HCT116 (cell line): ENCODE measurements around the gene FIZ1. TPM values are rescaled to one million over a fixed set of nuclear protein-coding genes. Genes with fewer than 3 reads are reported as not detected.

ENCODE experiments used
- ATAC-seq: fragments of 200-7000 bp; cut with Tn5 transposase; 2 replicates; pipeline ENCODE4 v1.9.1; 2020; ENCODE audit warnings: mild to moderate bottlenecking, moderate library complexity
- BruUV-seq: library from RNA; stranded (reverse); fragments of 400-500 nt; replicated peaks from 2 replicates; lab custom pipeline; 2021; lab: Mats Ljungman, UMichigan
- CTCF ChIA-PET: fragments of 300-600 bp; sonication (Branson Sonifier 250); formaldehyde crosslinking; loops from one replicate; lab custom pipeline; 2021; ENCODE audit warnings: antibody characterized with exemption; lab: Charles Lee
- POLR2A ChIA-PET: fragments of 300-600, 350-600 bp; sonication (Branson Sonifier 250); formaldehyde crosslinking; loops from one replicate; lab custom pipeline; 2021; ENCODE audit warnings: antibody characterized with exemption; lab: Charles Lee
- RAD21 ChIA-PET, 2 experiments: fragments of 300-600 bp; sonication (Branson Sonifier 250); formaldehyde crosslinking; loops; one replicate each; lab custom pipeline; 2023; ENCODE audit warnings: low total read pairs in 2 of 2; ENCODE audit not compliant: uncharacterized antibody in 2 of 2, unreplicated experiment in 2 of 2, low non-redundant PET in 1 of 2; lab: Charles Lee
- DNase-seq: peaks from one replicate; pipeline ENCODE4 v3.0.0-alpha.2; 2010; ENCODE audit warnings: low read depth, low spot score
- H2AFZ ChIP-seq: fragments of 200-600 bp; shearing (Covaris generic), sonication (generic); 2 replicates; pipeline ENCODE4 v1.6.1; 2017; ENCODE audit warnings: low read depth, mixed run types, mixed read lengths, antibody characterized with exemption, low read length; ENCODE audit not compliant: poor library complexity, severe bottlenecking
- H3K27ac ChIP-seq: 2 replicates; pipeline ENCODE4 v1.5.1; 2012; ENCODE audit warnings: low read depth, low read length
- H3K27me3 ChIP-seq: fragments of 200-600 bp; sonication (generic); 2 replicates; pipeline ENCODE4 v1.6.1; 2016; ENCODE audit warnings: mixed run types, low read length, mixed read lengths; ENCODE audit not compliant: insufficient read depth
- H3K36me3 ChIP-seq, 2 experiments: fragments of 200-500 bp in 1 of 2; fragments of 200-600 bp in 1 of 2; sonication (Bioruptor generic) in 1 of 2; sonication (generic) in 1 of 2; 2 replicates each; pipeline versions ENCODE4 v1.5.1 to v1.6.1; 2014 to 2016; ENCODE audit warnings: low read length in 2 of 2, inconsistent platforms in 1 of 2, mixed read lengths in 1 of 2, mixed run types in 1 of 2; ENCODE audit not compliant: insufficient read depth in 2 of 2, control insufficient read depth in 1 of 2
- H3K4me1 ChIP-seq, 2 experiments: fragments of 200-600 bp in 1 of 2; sonication (generic) in 1 of 2; 2 replicates each; pipeline versions ENCODE4 v1.5.1 to v1.6.1; 2012 to 2017; ENCODE audit warnings: low read length in 2 of 2, inconsistent platforms in 1 of 2, mild to moderate bottlenecking in 1 of 2, mixed read lengths in 1 of 2, mixed run types in 1 of 2, moderate library complexity in 1 of 2; ENCODE audit not compliant: insufficient read depth in 2 of 2, control insufficient read depth in 1 of 2
- H3K4me2 ChIP-seq: fragments of 200-600 bp; sonication (generic); 2 replicates; pipeline ENCODE4 v1.6.1; 2017; ENCODE audit warnings: mixed run types, low read length, mixed read lengths
- H3K4me3 ChIP-seq, 2 experiments: fragments of 200-600 bp in 1 of 2; sonication (generic) in 1 of 2; replicated peaks in 1 of 2; 2 replicates each; pipeline ENCODE4 v1.5.1; 2011 to 2016; ENCODE audit warnings: low read length in 2 of 2, control low read depth in 1 of 2, low read depth in 1 of 2, mild to moderate bottlenecking in 1 of 2, mixed read lengths in 1 of 2, mixed run types in 1 of 2
- H3K79me2 ChIP-seq: fragments of 200-600 bp; sonication (generic); 2 replicates; pipeline ENCODE4 v1.6.1; 2017; ENCODE audit warnings: mild to moderate bottlenecking, mixed run types, low read length, moderate library complexity, mixed read lengths; ENCODE audit not compliant: insufficient read depth
- H3K9ac ChIP-seq: fragments of 200-600 bp; sonication (generic); 2 replicates; pipeline ENCODE4 v1.6.1; 2016; ENCODE audit warnings: low read length, mixed read lengths
- H3K9me2 ChIP-seq: fragments of 200-600 bp; sonication (generic), shearing (Covaris generic); 2 replicates; pipeline ENCODE4 v1.6.1; 2017; ENCODE audit warnings: mixed run types, mild to moderate bottlenecking, moderate library complexity; ENCODE audit not compliant: insufficient read depth
- H3K9me3 ChIP-seq, 2 experiments: fragments of 200-500 bp in 1 of 2; fragments of 200-600 bp in 1 of 2; sonication (Bioruptor generic) in 1 of 2; sonication (generic) in 1 of 2; 2 replicates each; pipeline ENCODE4 v1.6.1; 2014 to 2017; ENCODE audit warnings: low read length in 2 of 2, mixed read lengths in 2 of 2, inconsistent platforms in 1 of 2, low read depth in 1 of 2, mild to moderate bottlenecking in 1 of 2, mixed run types in 1 of 2, moderate library complexity in 1 of 2; ENCODE audit not compliant: control insufficient read depth in 1 of 2, insufficient read depth in 1 of 2
- H4K20me1 ChIP-seq: fragments of 200-600 bp; sonication (generic), shearing (Covaris generic); 2 replicates; pipeline ENCODE4 v1.6.1; 2017; ENCODE audit warnings: mixed run types, mild to moderate bottlenecking, moderate library complexity; ENCODE audit not compliant: insufficient read depth
- CBX3 ChIP-seq: IDR thresholded peaks from 2 replicates; pipeline ENCODE4 v1.6.1; 2012; ENCODE audit warnings: low read depth
- CEBPB ChIP-seq: IDR thresholded peaks from 2 replicates; pipeline ENCODE4 v1.6.1; 2012; ENCODE audit warnings: low read depth
- EGR1 ChIP-seq: IDR thresholded peaks from 2 replicates; pipeline ENCODE4 v1.6.1; 2012; ENCODE audit warnings: low read depth
- ELF1 ChIP-seq: IDR thresholded peaks from 2 replicates; pipeline ENCODE4 v1.6.1; 2012; ENCODE audit warnings: low read depth, borderline replicate concordance
- EZH2 ChIP-seq: fragments of 200-600 bp; sonication (generic); IDR thresholded peaks from 2 replicates; pipeline ENCODE4 v1.6.1; 2017; ENCODE audit warnings: antibody characterized with exemption, mixed run types
- FOSL1 ChIP-seq: IDR thresholded peaks from 2 replicates; pipeline ENCODE4 v1.6.1; 2012; ENCODE audit warnings: low read depth
- JUND ChIP-seq: IDR thresholded peaks from 2 replicates; pipeline ENCODE4 v1.6.1; 2012
- POLR2A ChIP-seq: IDR thresholded peaks from 2 replicates; pipeline ENCODE4 v1.7.0; 2011; ENCODE audit warnings: borderline replicate concordance; ENCODE audit not compliant: insufficient read depth, insufficient read length; ENCODE audit errors: extremely low read depth
- RAD21 ChIP-seq: IDR thresholded peaks from 2 replicates; pipeline ENCODE4 v1.6.1; 2012; ENCODE audit warnings: low read depth, mild to moderate bottlenecking
- SP1 ChIP-seq: IDR thresholded peaks from 2 replicates; pipeline ENCODE4 v1.6.1; 2012; ENCODE audit warnings: low read depth
- SRF ChIP-seq: IDR thresholded peaks from 2 replicates; pipeline ENCODE4 v1.6.1; 2012; ENCODE audit warnings: low read depth
- TCF7L2 ChIP-seq: IDR thresholded peaks from 2 replicates; pipeline ENCODE4 v1.7.0; 2011; ENCODE audit warnings: borderline replicate concordance, inconsistent platforms; ENCODE audit not compliant: insufficient read depth, insufficient read length; ENCODE audit errors: extremely low read depth
- ZNF274 ChIP-seq: fragments of 200-500 bp; sonication (Bioruptor generic); IDR thresholded peaks from 2 replicates; pipeline ENCODE4 v1.6.1; 2014; ENCODE audit warnings: mild to moderate bottlenecking, low read depth, low read length, inconsistent platforms
- intact Hi-C: fragments of 100-400 bp; cut with micrococcal nuclease; formaldehyde crosslinking; loops from 2 replicates; pipeline ENCODE4 v1.10.0; 2022
- total RNA-seq: library from RNA; stranded (reverse); gene quantifications from one replicate; pipeline ENCODE4 v1.2.1, GENCODE V29; 2021; ENCODE audit not compliant: unreplicated experiment
- TF ChIP-seq, protein P1 (sequence below): IDR thresholded peaks from 2 replicates; pipeline ENCODE4 v1.6.1; 2012; ENCODE audit warnings: low read depth
- TF ChIP-seq, protein P2 (sequence below): IDR thresholded peaks from 2 replicates; pipeline ENCODE4 v1.6.1; 2011; ENCODE audit warnings: mild to moderate bottlenecking, low read length, moderate library complexity; ENCODE audit not compliant: insufficient replicate concordance; ENCODE audit errors: extremely low read depth

Gene FIZ1
- total RNA-seq, 1 experiment from 2014 or later: 15.3 TPM

DNA sequence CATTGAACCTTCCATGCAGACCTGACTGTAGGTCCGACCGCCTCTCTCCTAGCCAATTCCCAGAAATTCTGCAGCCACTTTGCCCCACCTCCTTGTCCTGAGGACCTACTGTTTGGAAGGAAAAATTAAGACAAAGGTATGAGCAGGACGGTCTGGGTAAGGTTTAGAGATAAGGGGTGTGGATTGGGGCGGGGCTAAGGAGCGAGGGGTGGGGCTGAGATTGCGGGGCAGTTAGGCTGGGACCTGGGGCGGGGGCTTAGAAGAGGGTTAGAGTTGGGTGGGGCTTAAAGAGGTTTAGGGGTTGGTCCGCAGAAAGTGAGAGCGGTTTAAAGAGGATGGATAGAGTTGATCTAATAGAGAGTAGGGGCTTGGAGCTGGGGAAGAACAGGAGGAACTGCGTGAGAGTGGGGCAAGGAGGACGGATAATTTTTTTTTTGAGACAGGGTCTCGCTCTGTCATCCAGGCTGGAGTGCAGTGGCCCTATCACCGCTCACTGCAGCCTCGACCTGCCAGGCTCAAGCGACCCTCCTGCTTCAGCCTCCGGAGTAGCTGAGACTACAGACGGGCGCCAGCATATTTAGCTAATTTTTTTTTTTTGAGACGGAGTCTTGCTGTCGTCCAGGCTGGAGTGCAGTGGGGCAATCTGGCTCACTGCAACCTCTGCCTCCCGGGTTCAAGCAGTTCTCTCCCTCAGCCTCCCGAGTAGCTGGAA lies 4.4 kb upstream of the FIZ1 start:
- no peak overlapping the region; a peak in 1 of 4 replicates for H3K4me3 ChIP-seq
- BruUV-seq: no TSS peak
- peak overlapping the region; percentile 92; the same call in 1 of the 2 replicates for H3K9ac ChIP-seq
- DNase-seq (no peak), ATAC-seq (no peak)
- H4K20me1 ChIP-seq: no peaks in the 10 kb centered on the region
- intact Hi-C loops: no loop called here
- CTCF ChIA-PET: interaction anchor here (1.1 to 1.3 kb wide), 3 partner anchors 21 to 136 kb away, joined by 3 to 5 read pairs (median 4); partner anchors contain the start of gene ZNF784
- peaks cover 26 to 46% of the 10 kb centered on the region in 2 experiments for H3K4me1 ChIP-seq
- no peak overlapping the region for H2AFZ ChIP-seq
- H3K4me2 ChIP-seq: peak overlapping the region; percentile 86
- peaks cover 4 to 9% of the 10 kb centered on the region in 2 experiments; a peak in 2 of 4 replicates for H3K36me3 ChIP-seq
- H3K79me2 ChIP-seq: peaks cover 32% of the 10 kb centered on the region
- no peak for TF ChIP-seq RAD21
- TF ChIP-seq SP1: no peak
- no peak for TF ChIP-seq ELF1
- TF ChIP-seq EGR1: no peak
- TF ChIP-seq CEBPB: no peak
- no peak for TF ChIP-seq JUND
- TF ChIP-seq POLR2A: no peak
- TF ChIP-seq, protein P1, sequence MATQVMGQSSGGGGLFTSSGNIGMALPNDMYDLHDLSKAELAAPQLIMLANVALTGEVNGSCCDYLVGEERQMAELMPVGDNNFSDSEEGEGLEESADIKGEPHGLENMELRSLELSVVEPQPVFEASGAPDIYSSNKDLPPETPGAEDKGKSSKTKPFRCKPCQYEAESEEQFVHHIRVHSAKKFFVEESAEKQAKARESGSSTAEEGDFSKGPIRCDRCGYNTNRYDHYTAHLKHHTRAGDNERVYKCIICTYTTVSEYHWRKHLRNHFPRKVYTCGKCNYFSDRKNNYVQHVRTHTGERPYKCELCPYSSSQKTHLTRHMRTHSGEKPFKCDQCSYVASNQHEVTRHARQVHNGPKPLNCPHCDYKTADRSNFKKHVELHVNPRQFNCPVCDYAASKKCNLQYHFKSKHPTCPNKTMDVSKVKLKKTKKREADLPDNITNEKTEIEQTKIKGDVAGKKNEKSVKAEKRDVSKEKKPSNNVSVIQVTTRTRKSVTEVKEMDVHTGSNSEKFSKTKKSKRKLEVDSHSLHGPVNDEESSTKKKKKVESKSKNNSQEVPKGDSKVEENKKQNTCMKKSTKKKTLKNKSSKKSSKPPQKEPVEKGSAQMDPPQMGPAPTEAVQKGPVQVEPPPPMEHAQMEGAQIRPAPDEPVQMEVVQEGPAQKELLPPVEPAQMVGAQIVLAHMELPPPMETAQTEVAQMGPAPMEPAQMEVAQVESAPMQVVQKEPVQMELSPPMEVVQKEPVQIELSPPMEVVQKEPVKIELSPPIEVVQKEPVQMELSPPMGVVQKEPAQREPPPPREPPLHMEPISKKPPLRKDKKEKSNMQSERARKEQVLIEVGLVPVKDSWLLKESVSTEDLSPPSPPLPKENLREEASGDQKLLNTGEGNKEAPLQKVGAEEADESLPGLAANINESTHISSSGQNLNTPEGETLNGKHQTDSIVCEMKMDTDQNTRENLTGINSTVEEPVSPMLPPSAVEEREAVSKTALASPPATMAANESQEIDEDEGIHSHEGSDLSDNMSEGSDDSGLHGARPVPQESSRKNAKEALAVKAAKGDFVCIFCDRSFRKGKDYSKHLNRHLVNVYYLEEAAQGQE: no peak
- TF ChIP-seq, protein P2, sequence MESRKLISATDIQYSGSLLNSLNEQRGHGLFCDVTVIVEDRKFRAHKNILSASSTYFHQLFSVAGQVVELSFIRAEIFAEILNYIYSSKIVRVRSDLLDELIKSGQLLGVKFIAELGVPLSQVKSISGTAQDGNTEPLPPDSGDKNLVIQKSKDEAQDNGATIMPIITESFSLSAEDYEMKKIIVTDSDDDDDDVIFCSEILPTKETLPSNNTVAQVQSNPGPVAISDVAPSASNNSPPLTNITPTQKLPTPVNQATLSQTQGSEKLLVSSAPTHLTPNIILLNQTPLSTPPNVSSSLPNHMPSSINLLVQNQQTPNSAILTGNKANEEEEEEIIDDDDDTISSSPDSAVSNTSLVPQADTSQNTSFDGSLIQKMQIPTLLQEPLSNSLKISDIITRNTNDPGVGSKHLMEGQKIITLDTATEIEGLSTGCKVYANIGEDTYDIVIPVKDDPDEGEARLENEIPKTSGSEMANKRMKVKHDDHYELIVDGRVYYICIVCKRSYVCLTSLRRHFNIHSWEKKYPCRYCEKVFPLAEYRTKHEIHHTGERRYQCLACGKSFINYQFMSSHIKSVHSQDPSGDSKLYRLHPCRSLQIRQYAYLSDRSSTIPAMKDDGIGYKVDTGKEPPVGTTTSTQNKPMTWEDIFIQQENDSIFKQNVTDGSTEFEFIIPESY: no peak
- TF ChIP-seq EZH2: no peak
- TF ChIP-seq CBX3: no peak
- no peak for TF ChIP-seq SRF
- no peak for TF ChIP-seq FOSL1
- no peak for TF ChIP-seq ZNF274
- TF ChIP-seq TCF7L2: no peak
- POLR2A ChIA-PET: interaction anchor here (1.1 to 1.6 kb wide), 4 partner anchors 21 to 196 kb away, joined by 4 to 10 read pairs (median 5); partner anchors contain the start of genes UBE2S, ZNF628 and ZNF784
- H3K9me3 ChIP-seq: no peaks in the 10 kb centered on the region
- no peaks in the 10 kb centered on the region for H3K9me2 ChIP-seq
- H3K27ac ChIP-seq: peak overlapping the region; percentile 98
- RAD21 ChIA-PET: interaction anchor here in 1 of 2 experiments (1.1 kb wide), 1 partner anchor 16 kb away, joined by 3 read pairs; no protein-coding TSS in a partner anchor
- no peaks in the 10 kb centered on the region for H3K27me3 ChIP-seq
